Measurements from ENCODE around the gene APOL1. TPM values are rescaled to one million over a fixed set of nuclear protein-coding genes. Genes with fewer than 3 reads are reported as not detected.
"Not testable (repeated sequence)": the region's sequence is repeated elsewhere in the genome, so short reads cannot be mapped to it uniquely, and the experiment has no call there.

Gene APOL1
- total and polyA plus RNA-seq, 2 of the 4 experiments (the other 2 are of a cell fraction), result 0.36 to 0.77 TPM

- in situ Hi-C loops (cut with MboI; ENCODE audit: low sequenced_read_pairs); H2BK20ac ChIP-seq (ENCODE audit: low read depth, low read length); H3K79me1 ChIP-seq (ENCODE audit: low read depth in 1 of 2, low read length in 2 of 2); H2AFZ ChIP-seq (replicated peaks; ENCODE audit: low read length, poor library complexity); H3K23ac ChIP-seq (ENCODE audit: low read depth, low read length); H4K20me1 ChIP-seq (ENCODE audit: insufficient read depth, low read length); H4K5ac ChIP-seq (ENCODE audit: low read depth, low read length); H2AK5ac ChIP-seq (ENCODE audit: low read depth, low read length); H3K18ac ChIP-seq (ENCODE audit: low read depth, low read length); H3K14ac ChIP-seq (replicated peaks; ENCODE audit: low read depth, low read length); H4K91ac ChIP-seq (ENCODE audit: insufficient read depth, low read depth, low read length); H3K27ac ChIP-seq (ENCODE audit: insufficient read depth, low read length); H2BK15ac ChIP-seq (ENCODE audit: low read depth, low read length); H3K36me3 ChIP-seq (ENCODE audit: control insufficient read depth, insufficient read depth, low read length); H4K8ac ChIP-seq (ENCODE audit: low read depth in 2 of 2, low read length in 2 of 2); H3K4ac ChIP-seq (ENCODE audit: low read depth, low read length); intact Hi-C loops (cut with micrococcal nuclease); DNase-seq; H3K4me3 ChIP-seq (ENCODE audit: insufficient read depth, low read depth, low read length); H2BK120ac ChIP-seq (ENCODE audit: low read depth, low read length); H3K9me1 ChIP-seq (ENCODE audit: insufficient read depth, low read length); H3K4me1 ChIP-seq (ENCODE audit: control insufficient read depth, insufficient read depth, low read length); H3K9ac ChIP-seq (ENCODE audit: low read depth, low read length); H2BK5ac ChIP-seq (ENCODE audit: low read depth, low read length, poor library complexity, severe bottlenecking); ATAC-seq (ENCODE audit: low read depth); BruUV-seq (replicated peaks); dilution Hi-C loops (cut with HindIII; ENCODE audit: low sequenced_read_pairs, unreplicated experiment); H3K9me3 ChIP-seq (ENCODE audit: control insufficient read depth, insufficient read depth, low read length); H3K4me2 ChIP-seq (ENCODE audit: low read depth, low read length); POLR2A ChIA-PET (ENCODE audit: unreplicated experiment); H3K27me3 ChIP-seq (ENCODE audit: control insufficient read depth, insufficient read depth, low read length); H2AK9ac ChIP-seq (replicated peaks; ENCODE audit: low read depth, low read length, poor library complexity); H3K56ac ChIP-seq (ENCODE audit: extremely low read depth, insufficient read depth, low read length): not testable (repeated sequence)
- CTCF ChIA-PET, result interaction anchor here (1.0 kb wide), 1 partner anchor 15 kb away, joined by 3 read pairs; no protein-coding TSS in a partner anchor
- no CpG with 5 or more reads among the region's 5 CpGs for WGBS, 2 experiments (ENCODE audit: extremely low coverage in 2 of 2, insufficient read length in 1 of 2)
Measured at GRCh38 chr22:36271951-36272350, 19.0 kb downstream of the APOL1 start.

Data from IMR-90 (cell line).